GM12878 (cell line): Measurements from ENCODE around the gene TMC2. TPM values are rescaled to one million over a fixed set of nuclear protein-coding genes. Genes with fewer than 3 reads are reported as not detected.

ENCODE experiments used
- ATF2 ChIP-seq: IDR thresholded peaks from 2 replicates; pipeline ENCODE4 v1.6.1; 2012; ENCODE audit warnings: low read length, inconsistent platforms
- BHLHE40 ChIP-seq, 2 experiments: fragments of 450-650 bp in 1 of 2; IDR thresholded peaks; 2 replicates each; pipeline ENCODE4 v1.6.1; 2011 to 2017; ENCODE audit warnings: low read depth in 2 of 2, borderline replicate concordance in 1 of 2, improper control_type of control experiment in 1 of 2, low read length in 1 of 2, mild to moderate bottlenecking in 1 of 2
- CBFB ChIP-seq: IDR thresholded peaks from 2 replicates; pipeline ENCODE4 v1.6.1; 2016; ENCODE audit warnings: antibody characterized with exemption, low read depth
- GABPA ChIP-seq: IDR thresholded peaks from 2 replicates; pipeline ENCODE4 v1.6.1; 2014; ENCODE audit warnings: antibody characterized with exemption, low read depth, mild to moderate bottlenecking, inconsistent platforms
- MXI1 ChIP-seq: fragments of 150-350 bp; IDR thresholded peaks from 2 replicates; pipeline ENCODE4 v1.6.1; 2011; ENCODE audit warnings: low read depth, mild to moderate bottlenecking, inconsistent platforms, low read length, improper control_type of control experiment
- PAX5 ChIP-seq: IDR thresholded peaks from 2 replicates; pipeline ENCODE4 v1.6.1; 2011; ENCODE audit warnings: low read depth, low read length, borderline replicate concordance
- POLR2AphosphoS2 ChIP-seq: IDR thresholded peaks from 2 replicates; pipeline ENCODE4 v1.6.1; 2011; ENCODE audit warnings: low read depth, mild to moderate bottlenecking, low read length, improper control_type of control experiment, moderate library complexity
- POU2F2 ChIP-seq: IDR thresholded peaks from 3 replicates; pipeline ENCODE4 v1.6.1; 2011; ENCODE audit warnings: low read depth, mild to moderate bottlenecking, low read length, borderline replicate concordance
- RB1 ChIP-seq: fragments of 450-650 bp; formaldehyde crosslinking; IDR thresholded peaks from 2 replicates; pipeline ENCODE4 v1.6.1; 2017; ENCODE audit warnings: mild to moderate bottlenecking, borderline replicate concordance
- RELB ChIP-seq: fragments of 450-650 bp; IDR thresholded peaks from 2 replicates; pipeline ENCODE4 v1.6.1; 2017; ENCODE audit warnings: low read depth, mild to moderate bottlenecking, moderate library complexity
- REST ChIP-seq: IDR thresholded peaks from 2 replicates; pipeline ENCODE4 v1.6.1; 2012; ENCODE audit warnings: mild to moderate bottlenecking, low read depth, low read length
- SIN3A ChIP-seq: IDR thresholded peaks from 2 replicates; pipeline ENCODE4 v1.6.1; 2012; ENCODE audit warnings: low read depth, low read length, improper control_type of control experiment
- SMARCA5 ChIP-seq: fragments of 450-650 bp; IDR thresholded peaks from 2 replicates; pipeline ENCODE4 v1.6.1; 2017; ENCODE audit warnings: mild to moderate bottlenecking
- SREBF1 ChIP-seq: IDR thresholded peaks from 2 replicates; pipeline ENCODE4 v1.6.1; 2012; ENCODE audit warnings: mild to moderate bottlenecking, low read length
- SUPT20H ChIP-seq: IDR thresholded peaks from 2 replicates; pipeline ENCODE4 v1.6.1; 2011; ENCODE audit warnings: low read depth, mild to moderate bottlenecking, low read length, moderate library complexity, borderline replicate concordance; ENCODE audit not compliant: control insufficient read depth
- polyA plus RNA-seq, 11 experiments: library from polyadenylated mRNA; depleted of rRNA in 4 of 11; unstranded in 6 of 11; stranded (reverse) in 5 of 11; fragments of >200 nt; fragmentation: Nextera tagmentation in 4 of 11; fragmentation: Illumina TruSeq in 1 of 11; extraction: Ambion mirVana in 4 of 11; extraction: Trizol in 1 of 11; gene quantifications; 1 replicate in 1 of 11; 2 replicates in 10 of 11; pipeline versions ENCODE4 v1.2.1 to v1.2.3, GENCODE V29; 2011 to 2016; ENCODE audit warnings: inconsistent platforms in 2 of 11, missing spikeins in 2 of 11, low read depth in 1 of 11
- total RNA-seq, 4 experiments: library from RNA; depleted of rRNA in 3 of 4; stranded (reverse); fragments of >200 nt in 3 of 4; fragmentation: Illumina TruSeq in 1 of 4; extraction: Trizol in 1 of 4; gene quantifications; 2 replicates each; pipeline versions ENCODE4 v1.2.1 to v1.2.3, GENCODE V29; 2013 to 2021
- TF ChIP-seq, protein P1 (sequence below): fragments of 450-650 bp; formaldehyde crosslinking; IDR thresholded peaks from 2 replicates; pipeline ENCODE4 v1.4.0; 2022; ENCODE audit warnings: mild to moderate bottlenecking, moderate library complexity
- TF ChIP-seq, protein P2 (sequence below): IDR thresholded peaks from 2 replicates; pipeline ENCODE4 v1.6.1; 2012; ENCODE audit warnings: low read depth, low read length, improper control_type of control experiment

Gene TMC2
- total and polyA plus RNA-seq, 10 of the 15 experiments (the other 5 are each of a cell fraction or from before 2014, with no cell fraction given): 0.08 TPM; not detected in 9

- TF ChIP-seq ATF2 (peak; percentile 40; the same call in 1 of the 2 replicates), POLR2AphosphoS2 (peak; percentile 92), GABPA (peak; percentile 100), CBFB (peak; percentile 72; the same call in 1 of the 2 replicates), SMARCA5 (peak; percentile 39; the same call in 1 of the 2 replicates), RB1 (peak; percentile 72; the same call in 1 of the 2 replicates), BHLHE40 (IDR thresholded peaks at IDR 0.05; ENCODE audit: borderline replicate concordance in 1 of 2, low read depth in 2 of 2, low read length in 1 of 2) (peak; percentile 38 to 50; a peak in 2 of 4 replicates), PAX5 (0 out of 2 replicates have a peak, but pooled peaks have one; percentile 20), REST (peak; percentile 45; the same call in 1 of the 2 replicates), SIN3A (peak; percentile 72; the same call in 1 of the 2 replicates), POU2F2 (peak; percentile 53; the same call in 2 of the 3 replicates), RELB (peak; percentile 100), SUPT20H (no peak), MXI1 (peak; percentile 47), SREBF1 (no peak)
- TF ChIP-seq, protein P1, sequence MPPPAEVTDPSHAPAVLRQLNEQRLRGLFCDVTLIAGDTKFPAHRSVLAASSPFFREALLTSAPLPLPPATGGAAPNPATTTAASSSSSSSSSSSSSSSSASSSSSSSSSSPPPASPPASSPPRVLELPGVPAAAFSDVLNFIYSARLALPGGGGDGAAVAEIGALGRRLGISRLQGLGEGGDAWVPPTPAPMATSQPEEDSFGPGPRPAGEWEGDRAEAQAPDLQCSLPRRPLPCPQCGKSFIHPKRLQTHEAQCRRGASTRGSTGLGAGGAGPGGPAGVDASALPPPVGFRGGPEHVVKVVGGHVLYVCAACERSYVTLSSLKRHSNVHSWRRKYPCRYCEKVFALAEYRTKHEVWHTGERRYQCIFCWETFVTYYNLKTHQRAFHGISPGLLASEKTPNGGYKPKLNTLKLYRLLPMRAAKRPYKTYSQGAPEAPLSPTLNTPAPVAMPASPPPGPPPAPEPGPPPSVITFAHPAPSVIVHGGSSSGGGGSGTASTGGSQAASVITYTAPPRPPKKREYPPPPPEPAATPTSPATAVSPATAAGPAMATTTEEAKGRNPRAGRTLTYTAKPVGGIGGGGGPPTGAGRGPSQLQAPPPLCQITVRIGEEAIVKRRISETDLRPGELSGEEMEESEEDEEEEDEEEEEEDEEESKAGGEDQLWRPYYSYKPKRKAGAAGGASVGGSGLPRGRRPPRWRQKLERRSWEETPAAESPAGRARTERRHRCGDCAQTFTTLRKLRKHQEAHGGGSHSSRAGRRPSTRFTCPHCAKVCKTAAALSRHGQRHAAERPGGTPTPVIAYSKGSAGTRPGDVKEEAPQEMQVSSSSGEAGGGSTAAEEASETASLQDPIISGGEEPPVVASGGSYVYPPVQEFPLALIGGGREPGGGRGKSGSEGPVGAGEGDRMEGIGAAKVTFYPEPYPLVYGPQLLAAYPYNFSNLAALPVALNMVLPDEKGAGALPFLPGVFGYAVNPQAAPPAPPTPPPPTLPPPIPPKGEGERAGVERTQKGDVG (CRISPR knock-in tag): no peak
- TF ChIP-seq, protein P2, sequence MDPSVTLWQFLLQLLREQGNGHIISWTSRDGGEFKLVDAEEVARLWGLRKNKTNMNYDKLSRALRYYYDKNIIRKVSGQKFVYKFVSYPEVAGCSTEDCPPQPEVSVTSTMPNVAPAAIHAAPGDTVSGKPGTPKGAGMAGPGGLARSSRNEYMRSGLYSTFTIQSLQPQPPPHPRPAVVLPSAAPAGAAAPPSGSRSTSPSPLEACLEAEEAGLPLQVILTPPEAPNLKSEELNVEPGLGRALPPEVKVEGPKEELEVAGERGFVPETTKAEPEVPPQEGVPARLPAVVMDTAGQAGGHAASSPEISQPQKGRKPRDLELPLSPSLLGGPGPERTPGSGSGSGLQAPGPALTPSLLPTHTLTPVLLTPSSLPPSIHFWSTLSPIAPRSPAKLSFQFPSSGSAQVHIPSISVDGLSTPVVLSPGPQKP: peak; percentile 94
Observed at GRCh38 chr20:2663887-2664719, 127.7 kb downstream of the TMC2 start, which contains the start of gene IDH3B (continued).
